Gastroesophageal sphincter (tissue), 4 donors: ENCODE measurements around the gene NAALADL1. TPM values are rescaled to one million over a fixed set of nuclear protein-coding genes. Genes with fewer than 3 reads are reported as not detected.
A peak's percentile ranks its signal among the peaks of the same experiment; 100 is the strongest.
"Not testable (repeated sequence)": the region's sequence is repeated elsewhere in the genome, so short reads cannot be mapped to it uniquely, and the experiment has no call there.

Experiments
- ATAC-seq: fragments of 150-250 bp; one replicate; pipeline ENCODE4 v1.9.1; 2016; ENCODE audit warnings: mild to moderate bottlenecking, moderate library complexity
- H3K27ac ChIP-seq, 4 donors: fragments of 200-600 bp; sonication (generic) in 3 of 4; 1 replicate in 3 of 4; 2 replicates in 1 of 4; pipeline ENCODE4 v1.5.1; 2016 to 2019
- H3K27me3 ChIP-seq: fragments of 200-600 bp; sonication (generic); one replicate; pipeline ENCODE4 v1.5.1; 2019
- H3K36me3 ChIP-seq, 2 donors: fragments of 200-600 bp; sonication (generic); one replicate each; pipeline ENCODE4 v1.5.1; 2019; ENCODE audit warnings: control low read depth in 1 of 2
- H3K4me1 ChIP-seq, 3 donors: fragments of 200-600 bp; sonication (generic); 1 replicate in 2 of 3; 2 replicates in 1 of 3; pipeline ENCODE4 v1.5.1; 2016 to 2019; ENCODE audit warnings: control low read depth in 2 of 3
- H3K4me3 ChIP-seq, 2 donors: fragments of 200-600 bp; sonication (generic); one replicate each; pipeline ENCODE4 v1.5.1; 2019; ENCODE audit warnings: mild to moderate bottlenecking in 1 of 2, moderate library complexity in 1 of 2
- H3K9me3 ChIP-seq, 3 donors: fragments of 200-600 bp; sonication (generic); one replicate each; pipeline ENCODE4 v1.5.1; 2017 to 2019; ENCODE audit warnings: control low read depth in 2 of 3
- CTCF ChIP-seq, 4 experiments: fragments of 200-600 bp in 2 of 4; fragments of 450-650 bp in 2 of 4; sonication (generic) in 1 of 4; IDR thresholded peaks; one replicate each; pipeline ENCODE4 v1.5.1; 2017 to 2019; ENCODE audit warnings: antibody characterized with exemption in 4 of 4, mild to moderate bottlenecking in 2 of 4, moderate library complexity in 2 of 4
- EP300 ChIP-seq: sonication (generic); formaldehyde crosslinking; IDR thresholded peaks from one replicate; pipeline ENCODE4 v1.6.1; 2017; ENCODE audit warnings: antibody characterized with exemption, mild to moderate bottlenecking
- POLR2A ChIP-seq, 2 donors: fragments of 450-650 bp; IDR thresholded peaks; one replicate each; pipeline ENCODE4 v1.6.1; 2017; ENCODE audit warnings: antibody characterized with exemption in 2 of 2, mild to moderate bottlenecking in 2 of 2, moderate library complexity in 1 of 2
- POLR2AphosphoS5 ChIP-seq: sonication (generic); formaldehyde crosslinking; IDR thresholded peaks from one replicate; pipeline ENCODE4 v1.6.1; 2017; ENCODE audit warnings: antibody characterized with exemption
- WGBS, 2 donors: methylation state at CpG; one replicate each; pipeline ENCODE4 v1.1.5; 2018; ENCODE audit warnings: low coverage in 1 of 2; 5-methylcytosine and 5-hydroxymethylcytosine counted together
- total RNA-seq, 4 donors: library from RNA; depleted of rRNA; stranded (reverse); fragments of >200 nt; gene quantifications; one replicate each; pipeline ENCODE4 v1.1.0, GENCODE V29; 2016

The NAALADL1 gene
- total RNA-seq, 4 donors from 2014 or later: 21.8 to 38.5 (median 29.0) TPM

- H3K4me3 ChIP-seq: peak within 1 kb of the TSS; percentile 52 to 70
- WGBS, 2 donors: 1% methylated on average over 22 to 26 of the region's 51 CpGs
- no peaks in the 10 kb centered on the region for H3K27me3 ChIP-seq
- H3K4me1 ChIP-seq: peaks cover 0 to 43% (median 3%) of the 10 kb centered on the region in 3 donors
- TF ChIP-seq CTCF (IDR thresholded peaks at IDR 0.05) (peak in 3 of 4 experiments; percentile 57 to 78 (median 71)), EP300 (no peak), POLR2A (IDR thresholded peaks at IDR 0.05) (peak; percentile 86 to 90), POLR2AphosphoS5 (peak; percentile 88)
- H3K27ac ChIP-seq: peak within 1 kb of the TSS; percentile 66 to 92 (median 92)
- ATAC-seq: peak; percentile 97
- H3K36me3 ChIP-seq: peaks cover 0 to 25% of the 10 kb centered on the region in 2 donors
- no peaks in the 10 kb centered on the region for H3K9me3 ChIP-seq
These were observed 30.9 kb downstream of the NAALADL1 start, which contains the start of gene SNX15 for GRCh38 chr11:65027213-65028067. TSS of gene SNX15 (plus strand) at chr11:65027439. CDS start at chr11:65027538, 99 bp downstream.

- no peaks in the 10 kb centered on the region for H3K27me3 ChIP-seq
- H3K4me1 ChIP-seq: peaks cover 0 to 43% (median 3%) of the 10 kb centered on the region in 3 donors
- peak overlapping the region; percentile 66 to 92 (median 92) for H3K27ac ChIP-seq
- 18 to 58% methylated on average over 4 to 10 of the region's 10 CpGs for WGBS, 2 donors
- H3K4me3 ChIP-seq: peak overlapping the region; percentile 52 to 70
- ATAC-seq: no peak
- H3K9me3 ChIP-seq: no peaks in the 10 kb centered on the region
- TF ChIP-seq POLR2A (IDR thresholded peaks at IDR 0.05) (no peak), CTCF (IDR thresholded peaks at IDR 0.05) (no peak), POLR2AphosphoS5 (no peak), EP300 (no peak)
- peaks cover 0 to 25% of the 10 kb centered on the region in 2 donors for H3K36me3 ChIP-seq
These were observed 31.5 kb downstream of the NAALADL1 start for GRCh38 chr11:65026810-65027209.

GRCh38 chr11:65023502-65023901 is 34.9 kb downstream of the NAALADL1 start:
- not testable (repeated sequence) for H3K27me3 ChIP-seq, H3K4me3 ChIP-seq, ATAC-seq, H3K9me3 ChIP-seq, H3K27ac ChIP-seq
- peaks cover 0 to 14% (median 0%) of the 10 kb centered on the region in 3 donors for H3K4me1 ChIP-seq
- H3K36me3 ChIP-seq: peaks cover 0 to 46% of the 10 kb centered on the region in 2 donors
- 74 to 84% methylated on average over 8 of the region's 8 CpGs for WGBS, 2 donors

GRCh38 chr11:65021509-65021908 is 36.8 kb downstream of the NAALADL1 start:
- Histone ChIP-seq H3K4me3 (no peak overlapping the region), H3K27ac (no peak overlapping the region), H3K4me1 (peaks cover 0 to 12% (median 0%) of the 10 kb centered on the region in 3 donors), H3K9me3 (no peaks in the 10 kb centered on the region), H3K27me3 (no peaks in the 10 kb centered on the region), H3K36me3 (peaks cover 0 to 57% of the 10 kb centered on the region in 2 donors)
- no peak for TF ChIP-seq EP300
- no peak for TF ChIP-seq POLR2AphosphoS5
- TF ChIP-seq CTCF (IDR thresholded peaks at IDR 0.05): no peak
- no peak for TF ChIP-seq POLR2A (IDR thresholded peaks at IDR 0.05)
- 76% methylated on average over 2 of the region's 11 CpGs; no CpG with 5 or more reads in 1 of the 2 donors for WGBS, 2 donors
- ATAC-seq: no peak

- H3K9me3 ChIP-seq: no peaks in the 10 kb centered on the region
- H3K4me1 ChIP-seq: peaks cover 0 to 17% (median 0%) of the 10 kb centered on the region in 3 donors
- TF ChIP-seq CTCF (IDR thresholded peaks at IDR 0.05): no peak
- no peak for TF ChIP-seq POLR2A (IDR thresholded peaks at IDR 0.05)
- TF ChIP-seq POLR2AphosphoS5: no peak
- TF ChIP-seq EP300: no peak
- peaks cover 0 to 57% of the 10 kb centered on the region in 2 donors for H3K36me3 ChIP-seq
- no peak overlapping the region for H3K4me3 ChIP-seq
- no peaks in the 10 kb centered on the region for H3K27me3 ChIP-seq
- no peak overlapping the region for H3K27ac ChIP-seq
- ATAC-seq: no peak
- WGBS, 2 donors: 72 to 89% methylated on average over 2 to 3 of the region's 3 CpGs
These were observed 37.4 kb downstream of the NAALADL1 start for GRCh38 chr11:65021003-65021402.
